IMR-90 (cell line): Measurements from ENCODE around the gene CORO7.

ENCODE experiments used
- BHLHE40 ChIP-seq: fragments of 150-350 bp; IDR thresholded peaks from 2 replicates; pipeline ENCODE4 v1.6.1; 2016; ENCODE audit warnings: mild to moderate bottlenecking, low read depth, low read length
- MAZ ChIP-seq: IDR thresholded peaks from 2 replicates; pipeline ENCODE4 v1.6.1; 2012; ENCODE audit warnings: low read depth, mild to moderate bottlenecking, low read length, improper control_type of control experiment, moderate library complexity, borderline replicate concordance
- NFE2L2 ChIP-seq: fragments of 150-350 bp; IDR thresholded peaks from 2 replicates; pipeline ENCODE4 v1.6.1; 2016; ENCODE audit warnings: low read depth, mild to moderate bottlenecking, low read length
- POLR2A ChIP-seq: IDR thresholded peaks from 2 replicates; pipeline ENCODE4 v1.6.1; 2012; ENCODE audit warnings: mild to moderate bottlenecking, low read depth, low read length
- RAD21 ChIP-seq: IDR thresholded peaks from 2 replicates; pipeline ENCODE4 v1.6.1; 2012; ENCODE audit warnings: low read length, improper control_type of control experiment
- RFX5 ChIP-seq: IDR thresholded peaks from 2 replicates; pipeline ENCODE4 v1.8.0; 2012; ENCODE audit warnings: low read depth, mild to moderate bottlenecking, low read length, moderate library complexity
- SMC3 ChIP-seq: fragments of 150-350 bp; IDR thresholded peaks from 2 replicates; pipeline ENCODE4 v1.6.1; 2016; ENCODE audit warnings: low read depth, mild to moderate bottlenecking, antibody characterized with exemption, low read length, moderate library complexity
- TF ChIP-seq, protein P1 (sequence below): conservative IDR thresholded peaks from 2 replicates; pipeline ENCODE4 v1.5.1; 2012; ENCODE audit warnings: mild to moderate bottlenecking, low read depth, low read length, improper control_type of control experiment
- TF ChIP-seq, protein P2 (sequence below): fragments of 150-350 bp; IDR thresholded peaks from 2 replicates; pipeline ENCODE4 v1.6.1; 2016; ENCODE audit warnings: low read depth, mild to moderate bottlenecking, low read length, moderate library complexity, borderline replicate concordance

DNA sequence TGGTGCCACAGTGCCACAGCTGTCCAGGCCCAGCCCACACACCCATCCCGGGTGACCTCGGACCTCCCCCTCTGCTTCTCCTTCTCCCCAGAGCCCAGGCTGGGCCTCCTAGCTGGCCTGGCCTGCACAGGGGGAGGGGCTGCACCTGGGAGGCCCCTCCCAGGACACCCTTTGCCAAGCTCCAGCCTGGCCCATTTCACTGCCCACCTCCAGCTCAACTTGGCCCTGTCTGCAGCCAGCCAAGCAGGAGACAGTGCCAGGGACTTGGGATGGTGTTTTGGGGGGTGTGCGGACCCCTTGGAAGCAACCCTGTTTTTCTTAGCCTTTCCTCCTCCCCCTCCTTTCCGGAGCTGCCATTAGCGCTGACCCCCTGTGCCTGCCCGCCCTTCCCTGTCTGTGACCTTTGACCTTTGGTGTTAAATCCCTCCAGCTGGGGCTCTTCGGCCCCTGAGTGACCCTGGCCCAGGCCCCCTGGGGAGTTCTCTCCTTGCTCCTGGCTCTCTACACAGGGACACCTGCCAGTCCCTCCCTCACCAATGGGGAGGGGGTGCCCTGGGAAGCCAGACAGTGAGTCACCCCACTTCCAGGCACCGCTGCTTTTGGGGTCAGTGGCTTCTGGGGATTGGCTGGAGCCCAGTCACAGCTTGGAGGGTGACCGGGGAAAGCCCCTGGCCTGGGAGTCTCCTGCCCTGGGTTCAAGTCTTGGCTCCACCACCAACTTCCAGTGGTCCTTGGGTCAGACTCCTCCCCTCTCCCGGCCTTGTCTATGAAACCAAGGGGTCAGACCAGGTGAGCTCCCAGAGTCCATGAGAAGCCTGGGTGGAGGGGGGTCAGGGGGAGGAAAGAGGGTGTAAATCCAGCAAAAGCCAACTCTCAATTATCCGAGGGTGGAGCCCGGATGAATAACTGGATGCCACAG lies 98.6 kb downstream of the CORO7 start:
- TF ChIP-seq SMC3 (no peak), BHLHE40 (no peak), RAD21 (no peak), POLR2A (no peak), NFE2L2 (no peak), MAZ (no peak), RFX5 (no peak)
- TF ChIP-seq, protein P1, sequence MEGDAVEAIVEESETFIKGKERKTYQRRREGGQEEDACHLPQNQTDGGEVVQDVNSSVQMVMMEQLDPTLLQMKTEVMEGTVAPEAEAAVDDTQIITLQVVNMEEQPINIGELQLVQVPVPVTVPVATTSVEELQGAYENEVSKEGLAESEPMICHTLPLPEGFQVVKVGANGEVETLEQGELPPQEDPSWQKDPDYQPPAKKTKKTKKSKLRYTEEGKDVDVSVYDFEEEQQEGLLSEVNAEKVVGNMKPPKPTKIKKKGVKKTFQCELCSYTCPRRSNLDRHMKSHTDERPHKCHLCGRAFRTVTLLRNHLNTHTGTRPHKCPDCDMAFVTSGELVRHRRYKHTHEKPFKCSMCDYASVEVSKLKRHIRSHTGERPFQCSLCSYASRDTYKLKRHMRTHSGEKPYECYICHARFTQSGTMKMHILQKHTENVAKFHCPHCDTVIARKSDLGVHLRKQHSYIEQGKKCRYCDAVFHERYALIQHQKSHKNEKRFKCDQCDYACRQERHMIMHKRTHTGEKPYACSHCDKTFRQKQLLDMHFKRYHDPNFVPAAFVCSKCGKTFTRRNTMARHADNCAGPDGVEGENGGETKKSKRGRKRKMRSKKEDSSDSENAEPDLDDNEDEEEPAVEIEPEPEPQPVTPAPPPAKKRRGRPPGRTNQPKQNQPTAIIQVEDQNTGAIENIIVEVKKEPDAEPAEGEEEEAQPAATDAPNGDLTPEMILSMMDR = no peak
- TF ChIP-seq, protein P2, sequence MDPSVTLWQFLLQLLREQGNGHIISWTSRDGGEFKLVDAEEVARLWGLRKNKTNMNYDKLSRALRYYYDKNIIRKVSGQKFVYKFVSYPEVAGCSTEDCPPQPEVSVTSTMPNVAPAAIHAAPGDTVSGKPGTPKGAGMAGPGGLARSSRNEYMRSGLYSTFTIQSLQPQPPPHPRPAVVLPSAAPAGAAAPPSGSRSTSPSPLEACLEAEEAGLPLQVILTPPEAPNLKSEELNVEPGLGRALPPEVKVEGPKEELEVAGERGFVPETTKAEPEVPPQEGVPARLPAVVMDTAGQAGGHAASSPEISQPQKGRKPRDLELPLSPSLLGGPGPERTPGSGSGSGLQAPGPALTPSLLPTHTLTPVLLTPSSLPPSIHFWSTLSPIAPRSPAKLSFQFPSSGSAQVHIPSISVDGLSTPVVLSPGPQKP = no peak
